DND-41 (cell line): ENCODE results near the gene PARS2.

Experiments used
- ATAC-seq: fragments of 200-7000 bp; cut with Tn5 transposase; 3 replicates; pipeline ENCODE4 v1.9.1; 2021; ENCODE audit warnings: low read depth; ENCODE audit not compliant: insufficient read depth
- DNase-seq: peaks from one replicate; pipeline ENCODE4 v3.0.0-alpha.2; 2020
- H2AFZ ChIP-seq: 2 replicates; pipeline ENCODE4 v1.6.0; 2012; ENCODE audit warnings: low read depth, low read length
- H3K27ac ChIP-seq: 2 replicates; pipeline ENCODE4 v1.5.1; 2012; ENCODE audit warnings: low read length, inconsistent platforms
- H3K27me3 ChIP-seq: fragments of 200-600 bp; sonication (generic); 2 replicates; pipeline ENCODE4 v1.6.0; 2012; ENCODE audit warnings: low read length, mild to moderate bottlenecking, inconsistent platforms; ENCODE audit not compliant: insufficient read depth, poor library complexity
- H3K36me3 ChIP-seq: 2 replicates; pipeline ENCODE4 v1.5.1; 2012; ENCODE audit warnings: low read length, inconsistent platforms; ENCODE audit not compliant: insufficient read depth
- H3K4me1 ChIP-seq: 2 replicates; pipeline ENCODE4 v1.5.1; 2012; ENCODE audit warnings: mild to moderate bottlenecking, low read length; ENCODE audit not compliant: insufficient read depth
- H3K4me2 ChIP-seq: 2 replicates; pipeline ENCODE4 v1.6.0; 2012; ENCODE audit warnings: mild to moderate bottlenecking, moderate library complexity, low read length, inconsistent platforms; ENCODE audit not compliant: insufficient read depth
- H3K4me3 ChIP-seq, 2 experiments: fragments of 200-600 bp in 1 of 2; shearing (Covaris generic) in 1 of 2; 2 replicates each; pipeline ENCODE4 v1.5.1; 2012 to 2016; ENCODE audit warnings: inconsistent platforms in 2 of 2, low read length in 2 of 2, mild to moderate bottlenecking in 2 of 2, low read depth in 1 of 2, moderate library complexity in 1 of 2
- H3K79me2 ChIP-seq: 2 replicates; pipeline ENCODE4 v1.6.0; 2012; ENCODE audit warnings: low read length, inconsistent platforms; ENCODE audit not compliant: insufficient read depth
- H3K9ac ChIP-seq: 2 replicates; pipeline ENCODE4 v1.6.0; 2012; ENCODE audit warnings: low read depth, mild to moderate bottlenecking, inconsistent platforms, low read length, moderate library complexity
- H3K9me3 ChIP-seq: 2 replicates; pipeline ENCODE4 v1.5.1; 2012; ENCODE audit warnings: low read length, moderate library complexity, mild to moderate bottlenecking, inconsistent platforms; ENCODE audit not compliant: insufficient read depth, severe bottlenecking
- H4K20me1 ChIP-seq: 2 replicates; pipeline ENCODE4 v1.6.0; 2012; ENCODE audit warnings: low read length; ENCODE audit not compliant: insufficient read depth
- EZH2 ChIP-seq: IDR thresholded peaks from 3 replicates; pipeline ENCODE4 v1.6.1; 2012; ENCODE audit warnings: borderline replicate concordance, low read depth, mild to moderate bottlenecking, moderate library complexity, low read length, inconsistent platforms; ENCODE audit not compliant: severe bottlenecking
- TF ChIP-seq, protein P1 (sequence below): IDR thresholded peaks from 2 replicates; pipeline ENCODE4 v1.5.1; 2012; ENCODE audit warnings: borderline replicate concordance, low read length, moderate library complexity, mild to moderate bottlenecking; ENCODE audit not compliant: poor library complexity, severe bottlenecking; ENCODE audit errors: extremely low read depth

Gene PARS2

GRCh38 chr1:54764133-54764921 lies at the start of gene PARS2:
PARS2 (minus strand) TSS chr1:54764523; CDS start chr1:54759161, 5,362 bp downstream.
- Histone ChIP-seq H3K4me2 (peak within 1 kb of the TSS; percentile 87), H3K27me3 (no peaks in the 10 kb centered on the region), H2AFZ (peak within 1 kb of the TSS; percentile 90), H3K27ac (peak within 1 kb of the TSS; percentile 85), H4K20me1 (no peaks in the 10 kb centered on the region), H3K79me2 (peaks cover 17% of the 10 kb centered on the region), H3K4me3 (peak within 1 kb of the TSS; percentile 75 to 87), H3K4me1 (peaks cover 19% of the 10 kb centered on the region), H3K9me3 (no peaks in the 10 kb centered on the region), H3K36me3 (no peaks in the 10 kb centered on the region; the same call in 1 of the 2 replicates), H3K9ac (peak within 1 kb of the TSS; percentile 82)
- DNase-seq (peak; percentile 97), ATAC-seq (peak; percentile 96)
- no peak for TF ChIP-seq EZH2
- TF ChIP-seq, protein P1, sequence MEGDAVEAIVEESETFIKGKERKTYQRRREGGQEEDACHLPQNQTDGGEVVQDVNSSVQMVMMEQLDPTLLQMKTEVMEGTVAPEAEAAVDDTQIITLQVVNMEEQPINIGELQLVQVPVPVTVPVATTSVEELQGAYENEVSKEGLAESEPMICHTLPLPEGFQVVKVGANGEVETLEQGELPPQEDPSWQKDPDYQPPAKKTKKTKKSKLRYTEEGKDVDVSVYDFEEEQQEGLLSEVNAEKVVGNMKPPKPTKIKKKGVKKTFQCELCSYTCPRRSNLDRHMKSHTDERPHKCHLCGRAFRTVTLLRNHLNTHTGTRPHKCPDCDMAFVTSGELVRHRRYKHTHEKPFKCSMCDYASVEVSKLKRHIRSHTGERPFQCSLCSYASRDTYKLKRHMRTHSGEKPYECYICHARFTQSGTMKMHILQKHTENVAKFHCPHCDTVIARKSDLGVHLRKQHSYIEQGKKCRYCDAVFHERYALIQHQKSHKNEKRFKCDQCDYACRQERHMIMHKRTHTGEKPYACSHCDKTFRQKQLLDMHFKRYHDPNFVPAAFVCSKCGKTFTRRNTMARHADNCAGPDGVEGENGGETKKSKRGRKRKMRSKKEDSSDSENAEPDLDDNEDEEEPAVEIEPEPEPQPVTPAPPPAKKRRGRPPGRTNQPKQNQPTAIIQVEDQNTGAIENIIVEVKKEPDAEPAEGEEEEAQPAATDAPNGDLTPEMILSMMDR = no peak

- Histone ChIP-seq H2AFZ (no peak overlapping the region), H3K4me1 (no peaks in the 10 kb centered on the region), H3K27me3 (no peaks in the 10 kb centered on the region), H3K4me3 (no peak overlapping the region), H3K4me2 (no peak overlapping the region), H3K9ac (no peak overlapping the region), H3K79me2 (no peaks in the 10 kb centered on the region), H3K36me3 (no peaks in the 10 kb centered on the region), H4K20me1 (peaks cover 7% of the 10 kb centered on the region; the same call in 1 of the 2 replicates), H3K27ac (no peak overlapping the region), H3K9me3 (no peaks in the 10 kb centered on the region)
- TF ChIP-seq, protein P1 = no peak
- no peak for TF ChIP-seq EZH2
- no peak for DNase-seq
- ATAC-seq = no peak
Measured at GRCh38 chr1:54814126-54814498, 49.8 kb upstream of the PARS2 start.

DNA sequence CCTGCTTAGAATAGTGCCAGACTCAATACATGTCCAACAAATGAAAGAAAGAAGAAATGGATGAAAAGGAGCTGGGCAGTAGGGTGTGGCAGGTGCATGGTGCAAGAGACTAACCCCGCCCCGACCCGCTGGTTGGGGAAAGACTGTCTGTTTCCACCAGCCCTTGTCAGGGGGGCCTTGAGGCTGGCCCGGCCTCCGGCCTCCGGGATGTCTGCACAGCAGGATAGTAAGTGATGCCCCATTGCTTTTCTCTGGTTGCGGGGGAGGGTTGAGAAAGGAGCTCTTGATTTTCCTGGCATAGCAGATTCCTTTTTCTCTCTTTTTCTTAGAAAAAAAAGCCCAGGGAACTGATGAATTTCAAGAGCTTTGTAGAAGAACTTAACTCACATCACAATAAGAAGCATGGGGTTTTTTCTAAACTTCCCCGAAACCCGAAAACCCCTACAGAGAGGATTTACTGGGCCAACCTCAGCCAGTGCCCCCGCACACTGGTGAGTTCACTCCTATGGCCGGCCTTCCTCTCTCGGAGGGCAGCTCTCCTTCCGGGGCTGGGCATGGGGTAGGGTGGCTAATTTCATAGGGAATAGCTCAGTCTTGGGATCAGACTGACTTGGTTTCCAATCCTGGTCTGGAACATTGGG lies 49.3 kb upstream of the PARS2 start:
- no peak overlapping the region for H3K27ac ChIP-seq
- H4K20me1 ChIP-seq = peaks cover 7% of the 10 kb centered on the region; the same call in 1 of the 2 replicates
- H3K79me2 ChIP-seq = no peaks in the 10 kb centered on the region
- H3K9me3 ChIP-seq = no peaks in the 10 kb centered on the region
- DNase-seq (no peak), ATAC-seq (no peak)
- no peak overlapping the region for H3K4me3 ChIP-seq
- TF ChIP-seq EZH2 = no peak
- TF ChIP-seq, protein P1 = no peak
- H2AFZ ChIP-seq = no peak overlapping the region
- no peaks in the 10 kb centered on the region for H3K36me3 ChIP-seq
- no peak overlapping the region for H3K4me2 ChIP-seq
- H3K9ac ChIP-seq = no peak overlapping the region
- no peaks in the 10 kb centered on the region for H3K4me1 ChIP-seq
- H3K27me3 ChIP-seq = no peaks in the 10 kb centered on the region
